Activated CD8-positive, alpha-beta T cell treated with anti-CD3 and anti-CD28 coated beads, Interleukin-2, amount 10 ng/mL, durations not matched to agents 7 days and 5 days (primary cell): Measurements from ENCODE around the gene TBCCD1. TPM values are rescaled to one million over a fixed set of nuclear protein-coding genes. Genes with fewer than 3 reads are reported as not detected.
"Not testable (repeated sequence)": the region's sequence is repeated elsewhere in the genome, so short reads cannot be mapped to it uniquely, and the experiment has no call there.

ENCODE experiments used
- ATAC-seq: fragments of 150-1000 bp; cut with Tn5 transposase; one replicate; pipeline ENCODE4 v1.10.0; 2021; ENCODE audit warnings: moderate library complexity
- CTCF ChIA-PET: fragments of 350-600 bp; sonication (Branson Sonifier 250); formaldehyde crosslinking; loops from one replicate; lab custom pipeline; 2021; ENCODE audit warnings: antibody characterized with exemption; lab: Charles Lee
- POLR2A ChIA-PET: fragments of 350-600 bp; sonication (Branson Sonifier 250); formaldehyde crosslinking; loops from one replicate; lab custom pipeline; 2021; ENCODE audit warnings: antibody characterized with exemption; lab: Charles Lee
- DNase-seq: peaks from one replicate; pipeline ENCODE4 v3.0.0-alpha.2; 2020
- H3K27ac Mint-ChIP-seq: one replicate; pipeline ENCODE4 v1.8.0; 2021; ENCODE audit warnings: mild to moderate bottlenecking, mixed read lengths
- H3K27me3 Mint-ChIP-seq: one replicate; pipeline ENCODE4 v1.8.0; 2021; ENCODE audit warnings: low read depth, mixed read lengths
- H3K36me3 Mint-ChIP-seq: one replicate; pipeline ENCODE4 v1.8.0; 2021; ENCODE audit warnings: low read depth, mixed read lengths
- H3K4me1 Mint-ChIP-seq: one replicate; pipeline ENCODE4 v1.8.0; 2021; ENCODE audit warnings: low read depth, mixed read lengths
- H3K4me3 Mint-ChIP-seq: one replicate; pipeline ENCODE4 v1.8.0; 2021; ENCODE audit warnings: mild to moderate bottlenecking, mixed read lengths
- H3K9me3 Mint-ChIP-seq: one replicate; pipeline ENCODE4 v1.8.0; 2022; ENCODE audit warnings: mixed read lengths; ENCODE audit not compliant: insufficient read depth
- total RNA-seq, 2 experiments: library from RNA; stranded (reverse); gene quantifications; one replicate each; pipeline ENCODE4 v1.2.3, GENCODE V29; 2021

TBCCD1 gene
- total RNA-seq, 2 experiments from 2014 or later: 19.4 to 20.1 TPM

GRCh38 chr3:186551387-186551786, 15.8 kb downstream of the TBCCD1 start:
- no peak overlapping the region for H3K4me3 Mint-ChIP-seq
- no peaks in the 10 kb centered on the region for H3K27me3 Mint-ChIP-seq
- H3K9me3 Mint-ChIP-seq: no peaks in the 10 kb centered on the region
- H3K4me1 Mint-ChIP-seq: no peaks in the 10 kb centered on the region
- ChIA-PET POLR2A (no interaction called here), CTCF (interaction anchor here (0.6 to 1.8 kb wide), 3 partner anchors 11 to 614 kb away, joined by 3 to 11 read pairs (median 4); no protein-coding TSS in a partner anchor)
- DNase-seq (no peak), ATAC-seq (no peak)
- H3K36me3 Mint-ChIP-seq: peaks cover 33% of the 10 kb centered on the region
- no peak overlapping the region for H3K27ac Mint-ChIP-seq

GRCh38 chr3:186549497-186549896, 17.6 kb downstream of the TBCCD1 start:
- POLR2A ChIA-PET: interaction anchor here (0.6 to 1.0 kb wide), 2 partner anchors 18 to 30 kb away, joined by 4 to 5 read pairs; no protein-coding TSS in a partner anchor
- CTCF ChIA-PET: interaction anchor here (0.9 to 2.7 kb wide), 4 partner anchors 9 to 566 kb away, joined by 3 to 24 read pairs (median 4); no protein-coding TSS in a partner anchor
- Mint-ChIP-seq H3K4me1 (no peaks in the 10 kb centered on the region), H3K27me3 (no peaks in the 10 kb centered on the region), H3K27ac (no peak overlapping the region), H3K36me3 (peaks cover 22% of the 10 kb centered on the region), H3K9me3 (no peaks in the 10 kb centered on the region), H3K4me3 (no peak overlapping the region)
- DNase-seq (no peak), ATAC-seq (no peak)

GRCh38 chr3:186544281-186544680, 22.9 kb downstream of the TBCCD1 start, which contains the start of gene CRYGS:
TSS of gene CRYGS (minus strand) at chr3:186544380. CDS start at chr3:186544326, 54 bp downstream.
- ChIA-PET POLR2A (interaction anchor here (0.8 kb wide), 1 partner anchor 26 kb away, joined by 3 read pairs; the partner anchor contains the start of gene DNAJB11), CTCF (interaction anchor here (1.1 to 7.8 kb wide), 3 partner anchors 9 to 601 kb away, joined by 4 to 64 read pairs (median 5); no protein-coding TSS in a partner anchor)
- Mint-ChIP-seq H3K9me3 (no peaks in the 10 kb centered on the region), H3K4me3 (no peak within 1 kb of the TSS), H3K36me3 (peaks cover 16% of the 10 kb centered on the region), H3K27ac (no peak within 1 kb of the TSS), H3K4me1 (peaks cover 8% of the 10 kb centered on the region), H3K27me3 (no peaks in the 10 kb centered on the region)
- no peak for ATAC-seq
- no peak for DNase-seq

GRCh38 chr3:186540835-186541226, 26.3 kb downstream of the TBCCD1 start:
- DNase-seq (no peak), ATAC-seq (no peak)
- Mint-ChIP-seq H3K27me3 (no peaks in the 10 kb centered on the region), H3K4me1 (peaks cover 11% of the 10 kb centered on the region), H3K36me3 (peaks cover 9% of the 10 kb centered on the region), H3K9me3 (no peaks in the 10 kb centered on the region), H3K4me3 (no peak overlapping the region), H3K27ac (no peak overlapping the region)
- CTCF ChIA-PET: interaction anchor here (0.5 to 7.8 kb wide), 62 partner anchors 9 to 880 kb away, joined by 3 to 179 read pairs (median 5); partner anchors contain the start of genes AHSG, DNAJB11, TBCCD1 and TRA2B
- POLR2A ChIA-PET: interaction anchor here (1.1 kb wide), 1 partner anchor 557 kb away, joined by 4 read pairs; no protein-coding TSS in a partner anchor

- no peak overlapping the region for H3K27ac Mint-ChIP-seq
- H3K4me3 Mint-ChIP-seq: no peak overlapping the region
Observed at GRCh38 chr3:186540221-186540834, 26.8 kb downstream of the TBCCD1 start.

GRCh38 chr3:186538779-186539178, 28.4 kb downstream of the TBCCD1 start:
- peaks cover 6% of the 10 kb centered on the region for H3K36me3 Mint-ChIP-seq
- POLR2A ChIA-PET: interaction anchor here (1.9 kb wide), 1 partner anchor 31 kb away, joined by 7 read pairs; the partner anchor contains the start of gene DNAJB11
- CTCF ChIA-PET: interaction anchor here (0.8 to 7.8 kb wide), 13 partner anchors 10 to 878 kb away, joined by 3 to 179 read pairs (median 44); partner anchors contain the start of gene AHSG
- no peaks in the 10 kb centered on the region for H3K9me3 Mint-ChIP-seq
- ATAC-seq: no peak
- DNase-seq: no peak
- H3K27me3 Mint-ChIP-seq: no peaks in the 10 kb centered on the region
- peaks cover 26% of the 10 kb centered on the region for H3K4me1 Mint-ChIP-seq
- no peak overlapping the region for H3K27ac Mint-ChIP-seq
- H3K4me3 Mint-ChIP-seq: no peak overlapping the region

More at GRCh38 chr3:186540221-186540834, 26.8 kb downstream of the TBCCD1 start:
- H3K4me1 Mint-ChIP-seq: peaks cover 11% of the 10 kb centered on the region
- ATAC-seq: peak; percentile 91
- peaks cover 9% of the 10 kb centered on the region for H3K36me3 Mint-ChIP-seq
- ChIA-PET POLR2A (interaction anchor here (0.6 to 1.1 kb wide), 4 partner anchors 27 to 999 kb away, joined by 3 to 4 read pairs (median 3); partner anchors contain the start of gene TBCCD1), CTCF (interaction anchor here (0.5 to 7.8 kb wide), 74 partner anchors 9 to 880 kb away, joined by 3 to 179 read pairs (median 4); partner anchors contain the start of genes AHSG, DNAJB11, TBCCD1 and TRA2B)
- peak; percentile 88 for DNase-seq
- H3K27me3 Mint-ChIP-seq: no peaks in the 10 kb centered on the region
- H3K9me3 Mint-ChIP-seq: no peaks in the 10 kb centered on the region

- no peaks in the 10 kb centered on the region for H3K27me3 Mint-ChIP-seq
- POLR2A ChIA-PET: no interaction called here
- DNase-seq (no peak), ATAC-seq (no peak)
- no peak overlapping the region for H3K27ac Mint-ChIP-seq
- peaks cover 36% of the 10 kb centered on the region for H3K4me1 Mint-ChIP-seq
- H3K9me3 Mint-ChIP-seq: no peaks in the 10 kb centered on the region
- H3K4me3 Mint-ChIP-seq: no peak overlapping the region
- H3K36me3 Mint-ChIP-seq: peaks cover 2% of the 10 kb centered on the region
- CTCF ChIA-PET: interaction anchor here (1.5 to 4.5 kb wide), 6 partner anchors 77 to 593 kb away, joined by 4 to 47 read pairs (median 8); no protein-coding TSS in a partner anchor
Observed at GRCh38 chr3:186536883-186537844, 30.0 kb downstream of the TBCCD1 start.

- Mint-ChIP-seq H3K9me3 (no peaks in the 10 kb centered on the region), H3K27me3 (no peaks in the 10 kb centered on the region), H3K27ac (no peak overlapping the region), H3K4me1 (peaks cover 35% of the 10 kb centered on the region), H3K4me3 (no peak overlapping the region), H3K36me3 (peaks cover 7% of the 10 kb centered on the region)
- peak; percentile 57 for DNase-seq
- POLR2A ChIA-PET: interaction anchor here (0.6 to 2.3 kb wide), 4 partner anchors 15 to 596 kb away, joined by 3 to 6 read pairs (median 4); partner anchors contain the start of gene TRA2B
- peak; percentile 95 for ATAC-seq
- CTCF ChIA-PET: interaction anchor here (0.6 to 4.5 kb wide), 16 partner anchors 8 to 590 kb away, joined by 3 to 47 read pairs (median 4); partner anchors contain the start of genes CRYGS and DNAJB11
Observed at GRCh38 chr3:186534113-186534669, 32.9 kb downstream of the TBCCD1 start.

GRCh38 chr3:186532598-186533072, 34.5 kb downstream of the TBCCD1 start:
- H3K27ac Mint-ChIP-seq: no peak overlapping the region
- no peak for DNase-seq
- H3K4me1 Mint-ChIP-seq: peaks cover 40% of the 10 kb centered on the region
- no peak for ATAC-seq
- CTCF ChIA-PET: interaction anchor here (0.7 to 4.0 kb wide), 6 partner anchors 12 to 589 kb away, joined by 3 to 20 read pairs (median 4); no protein-coding TSS in a partner anchor
- H3K9me3 Mint-ChIP-seq: no peaks in the 10 kb centered on the region
- H3K27me3 Mint-ChIP-seq: no peaks in the 10 kb centered on the region
- POLR2A ChIA-PET: no interaction called here
- peaks cover 4% of the 10 kb centered on the region for H3K36me3 Mint-ChIP-seq
- H3K4me3 Mint-ChIP-seq: no peak overlapping the region

- peaks cover 39% of the 10 kb centered on the region for H3K4me1 Mint-ChIP-seq
- CTCF ChIA-PET: interaction anchor here (0.7 kb wide), 1 partner anchor 588 kb away, joined by 3 read pairs; no protein-coding TSS in a partner anchor
- not testable (repeated sequence) for H3K27ac Mint-ChIP-seq
Observed at GRCh38 chr3:186531694-186532093, 35.4 kb downstream of the TBCCD1 start.

More at GRCh38 chr3:186531694-186532093, 35.4 kb downstream of the TBCCD1 start:
- H3K27me3 Mint-ChIP-seq, DNase-seq, H3K4me3 Mint-ChIP-seq, POLR2A ChIA-PET, ATAC-seq, H3K9me3 Mint-ChIP-seq, H3K36me3 Mint-ChIP-seq: not testable (repeated sequence)
